ENCODE results near the gene GSTM5.
"Not testable (repeated sequence)": the region's sequence is repeated elsewhere in the genome, so short reads cannot be mapped to it uniquely, and the experiment has no call there.

Gene GSTM5

GRCh38 chr1:109689844-109690405, 22.1 kb upstream of the GSTM5 start:
- no peak for TF ChIP-seq CTCF (IDR thresholded peaks at IDR 0.05; ENCODE audit: insufficient read depth, low read length)
- no peak for TF ChIP-seq SPI1 (IDR thresholded peaks at IDR 0.05; ENCODE audit: borderline replicate concordance, low read depth)
- no peak for TF ChIP-seq REST (IDR thresholded peaks at IDR 0.05; ENCODE audit: insufficient replicate concordance, low read depth)
- TF ChIP-seq GABPA (IDR thresholded peaks at IDR 0.05; ENCODE audit: low read depth), result no peak
- TF ChIP-seq POLR2AphosphoS5 (IDR thresholded peaks at IDR 0.05; ENCODE audit: low read depth), result no peak
- no peak for DNase-seq (ENCODE audit: low read depth in 1 of 2, low spot score in 1 of 2)
- H3K27me3 ChIP-seq (ENCODE audit: insufficient read depth, poor library complexity, severe bottlenecking), result no peaks in the 10 kb centered on the region
- H3K4me3 ChIP-seq (replicated peaks; ENCODE audit: insufficient read depth, low read length), result no peak overlapping the region
- no peak overlapping the region for H3K27ac ChIP-seq (replicated peaks)

- DNase-seq (ENCODE audit: low read depth in 1 of 2, low spot score in 1 of 2), result no peak
- no peak overlapping the region for H3K27ac ChIP-seq (replicated peaks)
- no peaks in the 10 kb centered on the region for H3K27me3 ChIP-seq (ENCODE audit: insufficient read depth, poor library complexity, severe bottlenecking)
- TF ChIP-seq REST (IDR thresholded peaks at IDR 0.05; ENCODE audit: insufficient replicate concordance, low read depth), result no peak
- TF ChIP-seq CTCF (IDR thresholded peaks at IDR 0.05; ENCODE audit: insufficient read depth, low read length), result no peak
- no peak for TF ChIP-seq POLR2AphosphoS5 (IDR thresholded peaks at IDR 0.05; ENCODE audit: low read depth)
- no peak for TF ChIP-seq GABPA (IDR thresholded peaks at IDR 0.05; ENCODE audit: low read depth)
- no peak for TF ChIP-seq SPI1 (IDR thresholded peaks at IDR 0.05; ENCODE audit: borderline replicate concordance, low read depth)
- no peak overlapping the region for H3K4me3 ChIP-seq (replicated peaks; ENCODE audit: insufficient read depth, low read length)
Measured at GRCh38 chr1:109691759-109692158, 20.3 kb upstream of the GSTM5 start.

GRCh38 chr1:109694400-109694799, 17.7 kb upstream of the GSTM5 start:
- not testable (repeated sequence) for DNase-seq (ENCODE audit: low read depth in 1 of 2, low spot score in 1 of 2); H3K27me3 ChIP-seq (ENCODE audit: insufficient read depth, poor library complexity, severe bottlenecking); H3K27ac ChIP-seq (replicated peaks); H3K4me3 ChIP-seq (replicated peaks; ENCODE audit: insufficient read depth, low read length)

GRCh38 chr1:109695138-109695537, 16.9 kb upstream of the GSTM5 start:
- H3K4me3 ChIP-seq (replicated peaks; ENCODE audit: insufficient read depth, low read length); H3K27ac ChIP-seq (replicated peaks); H3K27me3 ChIP-seq (ENCODE audit: insufficient read depth, poor library complexity, severe bottlenecking); DNase-seq (ENCODE audit: low read depth in 1 of 2, low spot score in 1 of 2): not testable (repeated sequence)

- DNase-seq (ENCODE audit: low read depth in 1 of 2, low spot score in 1 of 2), result no peak
- no peak overlapping the region for H3K4me3 ChIP-seq (replicated peaks; ENCODE audit: insufficient read depth, low read length)
- no peaks in the 10 kb centered on the region for H3K27me3 ChIP-seq (ENCODE audit: insufficient read depth, poor library complexity, severe bottlenecking)
- H3K27ac ChIP-seq (replicated peaks), result no peak overlapping the region
- TF ChIP-seq CTCF (IDR thresholded peaks at IDR 0.05; ENCODE audit: insufficient read depth, low read length) (no peak), SPI1 (IDR thresholded peaks at IDR 0.05; ENCODE audit: borderline replicate concordance, low read depth) (no peak), GABPA (IDR thresholded peaks at IDR 0.05; ENCODE audit: low read depth) (no peak)
Measured at GRCh38 chr1:109697066-109697465, 15.0 kb upstream of the GSTM5 start.

GRCh38 chr1:109697861-109698260, 14.2 kb upstream of the GSTM5 start:
- DNase-seq (ENCODE audit: low read depth in 1 of 2, low spot score in 1 of 2); H3K27me3 ChIP-seq (ENCODE audit: insufficient read depth, poor library complexity, severe bottlenecking); H3K27ac ChIP-seq (replicated peaks); H3K4me3 ChIP-seq (replicated peaks; ENCODE audit: insufficient read depth, low read length): not testable (repeated sequence)

- not testable (repeated sequence) for H3K27me3 ChIP-seq (ENCODE audit: insufficient read depth, poor library complexity, severe bottlenecking); H3K4me3 ChIP-seq (replicated peaks; ENCODE audit: insufficient read depth, low read length); DNase-seq (ENCODE audit: low read depth in 1 of 2, low spot score in 1 of 2); H3K27ac ChIP-seq (replicated peaks)
Measured at GRCh38 chr1:109702940-109703339, 9.1 kb upstream of the GSTM5 start.
